Cardiac muscle cell (in vitro differentiated cells and primary cell): Measurements from ENCODE around the gene ZYG11A. TPM values are rescaled to one million over a fixed set of nuclear protein-coding genes. Genes with fewer than 3 reads are reported as not detected.
"Not testable (repeated sequence)": the region's sequence is repeated elsewhere in the genome, so short reads cannot be mapped to it uniquely, and the experiment has no call there.

Experiments
- DNase-seq, 2 donors: peaks; one replicate each; pipeline versions ENCODE4 v3.0.0 to v3.0.0-alpha.2; 2010 to 2017; ENCODE audit warnings: low read depth in 1 of 2, low spot score in 1 of 2
- H3K27ac ChIP-seq: fragments of 200-600 bp; sonication (generic); 2 replicates; pipeline ENCODE4 v1.5.1; 2016
- H3K27me3 ChIP-seq: fragments of 200-600 bp; sonication (generic); 2 replicates; pipeline ENCODE4 v1.6.0; 2016; ENCODE audit warnings: control low read depth
- H3K36me3 ChIP-seq: fragments of 200-600 bp; sonication (generic); 2 replicates; pipeline ENCODE4 v1.5.1; 2016; ENCODE audit warnings: control low read depth
- H3K4me1 ChIP-seq: fragments of 200-600 bp; sonication (generic); 2 replicates; pipeline ENCODE4 v1.8.1; 2017; ENCODE audit warnings: low read depth, mild to moderate bottlenecking, mixed run types
- H3K4me3 ChIP-seq: fragments of 200-600 bp; sonication (generic); 2 replicates; pipeline ENCODE4 v1.5.1; 2016; ENCODE audit warnings: mild to moderate bottlenecking
- H3K9me3 ChIP-seq: fragments of 200-600 bp; sonication (generic); 2 replicates; pipeline ENCODE4 v1.5.1; 2017; ENCODE audit warnings: low read depth, mild to moderate bottlenecking, control low read depth
- polyA plus RNA-seq: library from polyadenylated mRNA; unstranded; fragments of >200 nt; fragmentation: Nextera tagmentation; extraction: Ambion mirVana; gene quantifications from 2 replicates; pipeline ENCODE4 v1.2.1, GENCODE V29; 2016
- total RNA-seq: library from RNA; depleted of rRNA; stranded (reverse); fragments of >200 nt; gene quantifications from 2 replicates; pipeline ENCODE4 v1.2.3, GENCODE V29; 2016
- TF ChIP-seq, protein P1 (sequence below): IDR thresholded peaks from 2 replicates; pipeline ENCODE4 v1.5.1; 2012; ENCODE audit warnings: low read depth, mild to moderate bottlenecking, low read length

Gene ZYG11A
- 0.04 and 0.06 TPM in 2 replicates for total RNA-seq
- 0.04 TPM in 1 of 2 replicates, not detected in the other for polyA plus RNA-seq

GRCh38 chr1:52842643-52843310 lies at the start of gene ZYG11A:
Gene ZYG11A, plus strand, starts transcription at chr1:52842760. Its CDS starts 124 bp downstream, at chr1:52842884.
- H3K27ac ChIP-seq, result no peak within 1 kb of the TSS
- H3K4me1 ChIP-seq, result no peaks in the 10 kb centered on the region
- peak; percentile 84 to 88 for DNase-seq
- no peaks in the 10 kb centered on the region for H3K36me3 ChIP-seq
- TF ChIP-seq, protein P1, sequence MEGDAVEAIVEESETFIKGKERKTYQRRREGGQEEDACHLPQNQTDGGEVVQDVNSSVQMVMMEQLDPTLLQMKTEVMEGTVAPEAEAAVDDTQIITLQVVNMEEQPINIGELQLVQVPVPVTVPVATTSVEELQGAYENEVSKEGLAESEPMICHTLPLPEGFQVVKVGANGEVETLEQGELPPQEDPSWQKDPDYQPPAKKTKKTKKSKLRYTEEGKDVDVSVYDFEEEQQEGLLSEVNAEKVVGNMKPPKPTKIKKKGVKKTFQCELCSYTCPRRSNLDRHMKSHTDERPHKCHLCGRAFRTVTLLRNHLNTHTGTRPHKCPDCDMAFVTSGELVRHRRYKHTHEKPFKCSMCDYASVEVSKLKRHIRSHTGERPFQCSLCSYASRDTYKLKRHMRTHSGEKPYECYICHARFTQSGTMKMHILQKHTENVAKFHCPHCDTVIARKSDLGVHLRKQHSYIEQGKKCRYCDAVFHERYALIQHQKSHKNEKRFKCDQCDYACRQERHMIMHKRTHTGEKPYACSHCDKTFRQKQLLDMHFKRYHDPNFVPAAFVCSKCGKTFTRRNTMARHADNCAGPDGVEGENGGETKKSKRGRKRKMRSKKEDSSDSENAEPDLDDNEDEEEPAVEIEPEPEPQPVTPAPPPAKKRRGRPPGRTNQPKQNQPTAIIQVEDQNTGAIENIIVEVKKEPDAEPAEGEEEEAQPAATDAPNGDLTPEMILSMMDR, result peak; percentile 25
- peaks cover 57% of the 10 kb centered on the region for H3K27me3 ChIP-seq
- no peaks in the 10 kb centered on the region for H3K9me3 ChIP-seq
- H3K4me3 ChIP-seq, result peak within 1 kb of the TSS; percentile 26

DNA sequence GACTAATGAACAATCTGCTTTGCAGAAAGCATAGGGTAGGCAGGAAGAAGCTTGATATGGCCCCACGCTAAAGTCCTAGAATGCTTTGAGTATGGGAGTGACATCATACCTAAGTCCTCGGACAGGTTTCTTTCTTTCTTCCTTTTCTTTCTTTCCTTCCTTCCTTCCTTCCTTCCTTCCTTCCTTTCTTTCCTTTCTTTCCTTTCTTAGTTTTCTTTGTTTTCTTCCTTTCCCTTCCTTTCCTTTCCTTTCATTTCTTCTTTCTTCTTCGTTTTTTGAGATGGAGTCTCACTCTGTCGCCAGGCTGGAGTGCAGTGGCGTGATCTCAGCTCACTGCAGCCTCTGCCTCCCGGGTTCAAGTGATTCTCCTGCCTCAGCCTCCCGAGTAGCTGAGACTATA lies 48.8 kb upstream of the ZYG11A start:
- not testable (repeated sequence) for H3K27ac ChIP-seq, H3K9me3 ChIP-seq, H3K4me3 ChIP-seq, DNase-seq, H3K4me1 ChIP-seq, H3K27me3 ChIP-seq
- H3K36me3 ChIP-seq, result peaks cover 18% of the 10 kb centered on the region

GRCh38 chr1:52795464-52795863 lies 47.1 kb upstream of the ZYG11A start:
- TF ChIP-seq, protein P1, result no peak
- no peak for DNase-seq
- peak overlapping the region; percentile 10 for H3K27ac ChIP-seq
- peaks cover 12% of the 10 kb centered on the region for H3K36me3 ChIP-seq
- H3K9me3 ChIP-seq, result no peaks in the 10 kb centered on the region
- no peaks in the 10 kb centered on the region for H3K4me1 ChIP-seq
- H3K4me3 ChIP-seq, result no peak overlapping the region
- H3K27me3 ChIP-seq, result no peaks in the 10 kb centered on the region

GRCh38 chr1:52798331-52798730 lies 44.2 kb upstream of the ZYG11A start:
- Histone ChIP-seq H3K9me3 (no peaks in the 10 kb centered on the region), H3K4me3 (no peak overlapping the region), H3K4me1 (no peaks in the 10 kb centered on the region), H3K36me3 (peaks cover 9% of the 10 kb centered on the region), H3K27me3 (no peaks in the 10 kb centered on the region), H3K27ac (no peak overlapping the region)
- DNase-seq, result no peak
- TF ChIP-seq, protein P1, result no peak

DNA sequence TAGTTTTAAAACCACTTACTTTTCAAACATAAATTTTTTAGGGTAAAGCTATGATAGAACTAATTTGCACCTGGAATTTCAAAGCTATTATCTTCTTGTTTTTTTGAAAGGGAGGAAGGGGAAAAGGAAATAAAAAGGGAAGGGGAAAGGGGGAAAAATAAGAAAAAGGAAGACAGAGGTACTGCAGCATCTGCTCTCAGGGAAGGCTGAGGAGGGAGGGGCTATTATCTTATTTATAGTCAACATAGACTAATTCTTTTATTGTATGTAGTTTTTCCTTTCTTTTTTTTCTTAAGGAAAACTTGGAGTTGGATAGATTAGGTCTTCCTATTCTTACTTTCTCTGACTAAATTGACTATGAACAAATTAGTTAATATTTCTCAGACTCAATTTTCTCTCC lies 41.5 kb upstream of the ZYG11A start:
- DNase-seq, result no peak
- no peaks in the 10 kb centered on the region for H3K27me3 ChIP-seq
- H3K27ac ChIP-seq, result no peak overlapping the region
- TF ChIP-seq, protein P1, result no peak
- H3K4me3 ChIP-seq, result no peak overlapping the region
- H3K9me3 ChIP-seq, result no peaks in the 10 kb centered on the region
- peaks cover 23% of the 10 kb centered on the region for H3K36me3 ChIP-seq
- H3K4me1 ChIP-seq, result no peaks in the 10 kb centered on the region

DNA sequence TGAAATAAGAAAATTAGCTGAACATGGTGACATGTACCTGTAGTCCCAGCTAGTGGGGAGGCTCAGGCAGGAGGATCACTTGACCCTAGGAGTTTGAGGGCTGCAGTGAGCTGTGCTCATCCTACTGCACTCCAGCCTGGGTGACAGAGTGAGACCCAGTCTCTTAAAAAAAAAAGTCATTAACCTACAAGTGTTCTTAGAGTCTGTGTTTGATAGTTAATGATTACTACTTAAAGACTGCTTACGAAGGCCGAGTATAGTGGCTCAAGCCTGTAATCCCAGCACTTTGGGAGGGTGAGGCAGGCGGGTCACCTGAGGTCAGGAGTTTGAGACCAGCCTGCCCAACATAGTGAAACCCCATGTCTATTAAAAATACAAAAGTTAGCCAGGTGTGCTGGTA lies 38.5 kb upstream of the ZYG11A start:
- H3K27ac ChIP-seq, H3K4me3 ChIP-seq, H3K9me3 ChIP-seq, DNase-seq, H3K27me3 ChIP-seq, H3K4me1 ChIP-seq: not testable (repeated sequence)
- H3K36me3 ChIP-seq, result peaks cover 17% of the 10 kb centered on the region
